GM12801 (cell line): Measurements from ENCODE around the gene SCUBE3.

Experiments used
- TF ChIP-seq, protein P1 (sequence below): IDR thresholded peaks from one replicate; pipeline ENCODE4 v1.5.1; 2011; ENCODE audit warnings: control low read depth; ENCODE audit not compliant: insufficient read length; ENCODE audit errors: extremely low read depth

The SCUBE3 gene

GRCh38 chr6:35188886-35189285 lies 24.9 kb upstream of the SCUBE3 start:
- TF ChIP-seq, protein P1, sequence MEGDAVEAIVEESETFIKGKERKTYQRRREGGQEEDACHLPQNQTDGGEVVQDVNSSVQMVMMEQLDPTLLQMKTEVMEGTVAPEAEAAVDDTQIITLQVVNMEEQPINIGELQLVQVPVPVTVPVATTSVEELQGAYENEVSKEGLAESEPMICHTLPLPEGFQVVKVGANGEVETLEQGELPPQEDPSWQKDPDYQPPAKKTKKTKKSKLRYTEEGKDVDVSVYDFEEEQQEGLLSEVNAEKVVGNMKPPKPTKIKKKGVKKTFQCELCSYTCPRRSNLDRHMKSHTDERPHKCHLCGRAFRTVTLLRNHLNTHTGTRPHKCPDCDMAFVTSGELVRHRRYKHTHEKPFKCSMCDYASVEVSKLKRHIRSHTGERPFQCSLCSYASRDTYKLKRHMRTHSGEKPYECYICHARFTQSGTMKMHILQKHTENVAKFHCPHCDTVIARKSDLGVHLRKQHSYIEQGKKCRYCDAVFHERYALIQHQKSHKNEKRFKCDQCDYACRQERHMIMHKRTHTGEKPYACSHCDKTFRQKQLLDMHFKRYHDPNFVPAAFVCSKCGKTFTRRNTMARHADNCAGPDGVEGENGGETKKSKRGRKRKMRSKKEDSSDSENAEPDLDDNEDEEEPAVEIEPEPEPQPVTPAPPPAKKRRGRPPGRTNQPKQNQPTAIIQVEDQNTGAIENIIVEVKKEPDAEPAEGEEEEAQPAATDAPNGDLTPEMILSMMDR: no peak

DNA sequence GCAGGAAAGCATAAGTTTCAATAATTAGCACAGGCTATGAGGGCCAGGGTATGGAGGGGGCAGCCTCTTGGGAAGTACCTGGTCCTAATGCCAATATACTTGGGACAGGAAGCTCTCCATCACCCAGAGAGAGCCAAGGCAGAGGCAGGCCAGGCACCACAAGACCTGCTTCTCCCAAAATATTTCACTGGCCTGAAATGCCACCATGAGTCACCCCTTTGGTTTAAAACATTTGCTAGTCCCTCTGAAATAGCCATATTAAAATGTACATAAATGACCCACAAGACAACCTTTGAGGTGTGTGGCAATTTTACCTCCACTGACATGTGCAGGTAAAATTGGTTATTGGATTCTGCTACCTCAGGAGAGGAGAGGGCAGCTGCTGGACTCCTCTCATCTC lies 23.4 kb upstream of the SCUBE3 start:
- TF ChIP-seq, protein P1: no peak

GRCh38 chr6:35191889-35192288 lies 21.9 kb upstream of the SCUBE3 start:
- TF ChIP-seq, protein P1: no peak

DNA sequence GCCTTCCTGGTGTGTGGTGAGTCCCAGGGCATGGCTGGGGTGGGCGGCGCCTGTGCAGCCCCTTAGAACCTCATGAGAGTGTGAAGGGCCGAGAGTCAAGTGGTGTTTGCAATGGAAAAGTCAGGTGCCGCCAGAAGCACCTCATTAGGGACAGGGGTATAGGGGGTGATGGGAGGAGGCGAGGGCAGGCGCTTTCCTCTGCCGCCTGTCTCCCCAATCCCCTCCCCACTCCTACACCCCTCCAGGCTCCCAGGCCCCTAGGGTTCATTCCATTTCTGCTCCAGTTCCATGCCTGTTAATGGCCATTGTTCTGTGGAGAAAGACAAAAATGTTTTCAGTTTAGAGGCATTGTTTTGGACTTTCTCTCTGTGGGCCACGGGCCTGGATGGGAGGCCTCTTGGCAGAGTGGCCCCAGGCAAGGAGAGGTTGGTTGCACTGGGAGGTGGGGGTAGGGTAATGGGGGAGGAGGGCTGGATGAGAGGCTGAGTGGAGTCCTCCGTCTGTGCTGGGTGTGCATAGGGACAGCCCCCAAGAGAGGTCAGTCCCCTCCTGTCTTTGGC lies 21.4 kb upstream of the SCUBE3 start:
- TF ChIP-seq, protein P1: no peak

- TF ChIP-seq, protein P1: no peak
These were observed 19.4 kb upstream of the SCUBE3 start for GRCh38 chr6:35194390-35194789.

GRCh38 chr6:35195120-35195780 lies 18.5 kb upstream of the SCUBE3 start:
- TF ChIP-seq, protein P1: no peak

DNA sequence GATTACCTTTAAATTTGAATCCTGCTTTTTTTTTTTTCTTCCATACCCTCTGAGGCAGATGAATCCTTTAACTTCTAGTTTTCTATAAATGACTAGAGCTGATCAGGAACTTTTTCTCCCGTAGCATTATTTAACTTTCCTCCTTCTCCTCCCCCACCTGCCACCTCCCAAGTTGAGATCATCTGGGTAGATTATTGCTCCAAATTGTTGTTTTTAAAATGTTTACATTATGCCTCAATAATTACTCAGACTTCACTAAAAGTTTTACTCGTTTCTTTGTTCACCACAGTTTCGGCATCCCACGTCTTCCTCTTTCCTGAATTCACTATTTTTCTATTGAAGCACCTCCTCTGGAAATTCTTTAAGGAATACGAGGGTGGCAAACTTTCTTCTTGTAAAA lies 16.6 kb upstream of the SCUBE3 start:
- TF ChIP-seq, protein P1: no peak
